ENCODE measurements around the gene GNGT1. TPM values are rescaled to one million over a fixed set of nuclear protein-coding genes. Genes with fewer than 3 reads are reported as not detected.

GNGT1 gene
- total RNA-seq, 1 experiment from 2014 or later = 0.63 TPM

DNA sequence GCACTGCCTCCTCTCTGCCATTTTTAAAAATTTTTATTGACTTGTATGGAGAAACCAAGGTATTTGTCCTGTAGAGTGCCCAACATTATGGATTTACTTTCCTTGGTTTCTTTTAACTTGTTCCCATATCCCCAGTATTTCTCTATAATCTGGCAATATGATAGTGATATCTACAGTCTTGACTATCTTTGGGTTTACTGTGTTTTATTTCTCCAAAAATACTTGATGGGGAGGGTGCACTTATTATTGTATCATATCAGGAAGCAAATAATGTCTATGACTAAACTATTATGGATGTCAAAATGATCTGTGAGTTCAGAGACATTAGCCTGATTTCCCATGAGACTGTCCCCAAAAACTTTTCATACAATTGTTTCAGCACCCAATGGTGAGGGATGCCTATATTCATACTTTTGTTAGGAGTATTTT, 22.4 kb upstream of the GNGT1 start:
- H3K27me3 Mint-ChIP-seq (ENCODE audit: low read depth) = peaks cover 13% of the 10 kb centered on the region
- peaks cover 12% of the 10 kb centered on the region for H3K9me3 Mint-ChIP-seq
- H3K4me1 Mint-ChIP-seq = no peaks in the 10 kb centered on the region; the same call in 1 of the 2 replicates
- ChIA-PET POLR2A (no interaction called here), CTCF (no interaction called here)
- H3K4me3 Mint-ChIP-seq = no peak overlapping the region
- TF ChIP-seq FOXP1 (CRISPR knock-in tag; IDR thresholded peaks at IDR 0.05; ENCODE audit: borderline replicate concordance) (no peak), FOXJ3 (CRISPR knock-in tag; IDR thresholded peaks at IDR 0.05; ENCODE audit: borderline replicate concordance) (no peak), KAT7 (CRISPR knock-in tag; IDR thresholded peaks at IDR 0.05; ENCODE audit: borderline replicate concordance) (no peak), USF2 (CRISPR knock-in tag; IDR thresholded peaks at IDR 0.05) (no peak), FOXK1 (CRISPR knock-in tag; IDR thresholded peaks at IDR 0.05) (no peak), MXD4 (CRISPR knock-in tag; IDR thresholded peaks at IDR 0.05; ENCODE audit: borderline replicate concordance) (no peak), ZBTB21 (CRISPR knock-in tag; IDR thresholded peaks at IDR 0.05; ENCODE audit: borderline replicate concordance) (no peak), NFYB (CRISPR knock-in tag; conservative IDR thresholded peaks at IDR 0.05; ENCODE audit: low read depth) (no peak), SOX15 (CRISPR knock-in tag; IDR thresholded peaks at IDR 0.05) (no peak), ZNF512 (CRISPR knock-in tag; IDR thresholded peaks at IDR 0.05; ENCODE audit: borderline replicate concordance) (no peak), GRHL2 (CRISPR knock-in tag; IDR thresholded peaks at IDR 0.05; ENCODE audit: insufficient replicate concordance, severe bottlenecking) (no peak)
- TF ChIP-seq, protein P1, sequence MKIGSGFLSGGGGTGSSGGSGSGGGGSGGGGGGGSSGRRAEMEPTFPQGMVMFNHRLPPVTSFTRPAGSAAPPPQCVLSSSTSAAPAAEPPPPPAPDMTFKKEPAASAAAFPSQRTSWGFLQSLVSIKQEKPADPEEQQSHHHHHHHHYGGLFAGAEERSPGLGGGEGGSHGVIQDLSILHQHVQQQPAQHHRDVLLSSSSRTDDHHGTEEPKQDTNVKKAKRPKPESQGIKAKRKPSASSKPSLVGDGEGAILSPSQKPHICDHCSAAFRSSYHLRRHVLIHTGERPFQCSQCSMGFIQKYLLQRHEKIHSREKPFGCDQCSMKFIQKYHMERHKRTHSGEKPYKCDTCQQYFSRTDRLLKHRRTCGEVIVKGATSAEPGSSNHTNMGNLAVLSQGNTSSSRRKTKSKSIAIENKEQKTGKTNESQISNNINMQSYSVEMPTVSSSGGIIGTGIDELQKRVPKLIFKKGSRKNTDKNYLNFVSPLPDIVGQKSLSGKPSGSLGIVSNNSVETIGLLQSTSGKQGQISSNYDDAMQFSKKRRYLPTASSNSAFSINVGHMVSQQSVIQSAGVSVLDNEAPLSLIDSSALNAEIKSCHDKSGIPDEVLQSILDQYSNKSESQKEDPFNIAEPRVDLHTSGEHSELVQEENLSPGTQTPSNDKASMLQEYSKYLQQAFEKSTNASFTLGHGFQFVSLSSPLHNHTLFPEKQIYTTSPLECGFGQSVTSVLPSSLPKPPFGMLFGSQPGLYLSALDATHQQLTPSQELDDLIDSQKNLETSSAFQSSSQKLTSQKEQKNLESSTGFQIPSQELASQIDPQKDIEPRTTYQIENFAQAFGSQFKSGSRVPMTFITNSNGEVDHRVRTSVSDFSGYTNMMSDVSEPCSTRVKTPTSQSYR (CRISPR knock-in tag; IDR thresholded peaks at IDR 0.05) = no peak
- peaks cover 7% of the 10 kb centered on the region for H3K36me3 Mint-ChIP-seq
- ATAC-seq = no peak
- H3K27ac Mint-ChIP-seq = no peak overlapping the region
- DNase-seq (ENCODE audit: low spot score) = no peak

DNA sequence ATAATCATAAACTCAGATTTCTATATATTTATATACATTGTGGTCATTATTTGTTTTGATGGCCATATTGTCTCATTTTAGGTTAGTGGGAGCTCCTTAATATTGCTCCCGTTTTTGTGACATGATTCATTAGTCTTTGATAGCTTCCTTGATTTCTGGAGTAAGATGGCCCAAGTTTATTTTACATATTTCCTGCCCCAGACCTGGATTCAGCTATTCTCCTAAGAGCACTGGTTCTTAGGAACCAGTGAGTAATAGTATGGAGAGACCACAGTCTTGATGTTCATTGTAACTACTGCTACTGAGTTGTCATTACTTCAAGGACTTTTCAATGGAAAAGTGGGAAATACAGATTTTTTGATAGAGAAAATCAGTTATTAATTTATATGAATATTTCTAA, 21.8 kb upstream of the GNGT1 start:
- DNase-seq (ENCODE audit: low spot score) (no peak), ATAC-seq (no peak)
- CTCF ChIA-PET = no interaction called here
- TF ChIP-seq HMGA2 (CRISPR knock-in tag; IDR thresholded peaks at IDR 0.05) (no peak), KAT7 (CRISPR knock-in tag; IDR thresholded peaks at IDR 0.05; ENCODE audit: borderline replicate concordance) (no peak), AR (CRISPR knock-in tag; IDR thresholded peaks at IDR 0.05) (no peak), IRF1 (CRISPR knock-in tag; IDR thresholded peaks at IDR 0.05) (no peak), GRHL2 (CRISPR knock-in tag; IDR thresholded peaks at IDR 0.05; ENCODE audit: insufficient replicate concordance, severe bottlenecking) (no peak)
- Mint-ChIP-seq H3K36me3 (peaks cover 4% of the 10 kb centered on the region), H3K27me3 (ENCODE audit: low read depth) (peaks cover 19% of the 10 kb centered on the region), H3K4me1 (peaks cover 1% of the 10 kb centered on the region), H3K4me3 (no peak overlapping the region), H3K27ac (no peak overlapping the region), H3K9me3 (peaks cover 8% of the 10 kb centered on the region)
- POLR2A ChIA-PET = no interaction called here
